HL-60 (cell line): ENCODE results near the gene CCNB1IP1.
A peak's percentile ranks its signal among the peaks of the same experiment; 100 is the strongest.

Experiments used
- CTCF ChIP-seq: IDR thresholded peaks from one replicate; pipeline ENCODE4 v1.5.1; 2011; ENCODE audit warnings: low read length, control low read depth, inconsistent platforms; ENCODE audit not compliant: insufficient read depth
- POLR2AphosphoS5 ChIP-seq: IDR thresholded peaks from 2 replicates; pipeline ENCODE4 v1.6.1; 2012; ENCODE audit warnings: low read depth
- REST ChIP-seq: IDR thresholded peaks from 2 replicates; pipeline ENCODE4 v1.6.1; 2012; ENCODE audit warnings: low read depth; ENCODE audit not compliant: insufficient replicate concordance
- SPI1 ChIP-seq: IDR thresholded peaks from 2 replicates; pipeline ENCODE4 v1.6.1; 2012; ENCODE audit warnings: low read depth, mild to moderate bottlenecking, borderline replicate concordance

- TF ChIP-seq CTCF (no peak), REST (peak; percentile 34), POLR2AphosphoS5 (peak; percentile 96), SPI1 (no peak)
Observed at GRCh38 chr14:20343092-20343861, 10.2 kb upstream of the CCNB1IP1 start, which contains the start of gene PARP2.
